MG63 (cell line): ENCODE data around the gene FNDC10. TPM values are rescaled to one million over a fixed set of nuclear protein-coding genes. Genes with fewer than 3 reads are reported as not detected.

Source experiments
- DNase-seq: peaks from one replicate; pipeline ENCODE4 v3.0.0-alpha.2; 2020
- H3K27me3 ChIP-seq: fragments of 250-450 bp; sonication (Bioruptor Pico); 2 replicates; pipeline ENCODE4 v1.5.1; 2020; ENCODE audit warnings: mild to moderate bottlenecking, moderate library complexity
- H3K36me3 ChIP-seq: fragments of 250-450 bp; sonication (Bioruptor Pico); 2 replicates; pipeline ENCODE4 v1.5.1; 2020; ENCODE audit warnings: mild to moderate bottlenecking, moderate library complexity
- H3K4me3 ChIP-seq: fragments of 250-450 bp; sonication (Bioruptor Pico); 2 replicates; pipeline ENCODE4 v1.5.1; 2020; ENCODE audit warnings: mild to moderate bottlenecking, moderate library complexity
- H3K9me3 ChIP-seq: fragments of 250-450 bp; sonication (Bioruptor Pico); 2 replicates; pipeline ENCODE4 v1.5.1; 2020; ENCODE audit warnings: mild to moderate bottlenecking, moderate library complexity
- total RNA-seq: library from RNA; depleted of rRNA; stranded (reverse); fragments of >200 nt; shearing (Covaris generic); gene quantifications from 2 replicates; pipeline ENCODE4 v1.2.3, GENCODE V29; 2014; ENCODE audit warnings: low replicate concordance

Gene FNDC10
- total RNA-seq, 1 experiment from 2014 or later = 8.7 TPM

DNA sequence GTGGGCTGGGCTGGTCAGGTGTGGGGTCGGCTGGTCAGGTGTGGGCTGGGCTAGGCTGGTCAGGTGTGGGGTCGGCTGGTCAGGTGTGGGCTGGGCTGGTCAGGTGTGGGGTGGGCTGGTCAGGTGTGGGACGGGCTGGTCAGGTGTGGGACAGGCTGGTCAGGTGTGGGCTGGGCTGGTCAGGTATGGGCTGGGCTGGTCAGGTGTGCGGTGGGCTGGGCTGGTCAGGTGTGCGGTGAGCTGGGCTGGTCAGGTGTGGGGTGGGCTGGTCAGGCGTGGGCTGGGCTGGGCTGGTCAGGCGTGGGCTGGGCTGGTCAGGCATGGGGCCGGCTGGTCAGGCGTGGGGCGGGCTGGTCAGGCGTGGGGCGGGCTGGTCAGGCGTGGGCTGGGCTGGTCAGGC, 6.3 kb upstream of the FNDC10 start:
- DNase-seq = no peak

DNA sequence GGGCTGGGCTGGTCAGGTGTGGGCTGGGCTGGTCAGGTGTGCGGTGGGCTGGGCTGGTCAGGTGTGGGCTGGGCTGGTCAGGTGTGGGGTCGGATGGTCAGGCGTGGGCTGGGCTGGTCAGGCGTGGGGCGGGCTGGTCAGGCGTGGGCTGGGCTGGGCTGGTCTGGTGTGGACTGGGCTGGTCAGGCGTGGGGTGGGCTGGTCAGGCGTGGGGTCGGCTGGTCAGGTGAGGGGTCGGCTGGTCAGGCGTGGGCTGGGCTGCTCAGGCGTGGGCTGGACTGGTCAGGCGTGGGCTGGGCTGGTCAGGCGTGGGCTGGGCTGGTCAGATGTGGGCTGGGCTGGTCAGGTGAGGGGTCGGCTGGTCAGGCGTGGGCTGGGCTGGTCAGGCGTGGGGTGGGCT, 5.8 kb upstream of the FNDC10 start:
- Histone ChIP-seq H3K36me3 (no peaks in the 10 kb centered on the region), H3K4me3 (no peak overlapping the region), H3K27me3 (no peaks in the 10 kb centered on the region), H3K9me3 (no peaks in the 10 kb centered on the region)
- no peak for DNase-seq

More for the DNA sequence above, 6.3 kb upstream of the FNDC10 start:
- H3K4me3 ChIP-seq = no peak overlapping the region
- H3K27me3 ChIP-seq = no peaks in the 10 kb centered on the region
- H3K9me3 ChIP-seq = no peaks in the 10 kb centered on the region
- H3K36me3 ChIP-seq = no peaks in the 10 kb centered on the region

DNA sequence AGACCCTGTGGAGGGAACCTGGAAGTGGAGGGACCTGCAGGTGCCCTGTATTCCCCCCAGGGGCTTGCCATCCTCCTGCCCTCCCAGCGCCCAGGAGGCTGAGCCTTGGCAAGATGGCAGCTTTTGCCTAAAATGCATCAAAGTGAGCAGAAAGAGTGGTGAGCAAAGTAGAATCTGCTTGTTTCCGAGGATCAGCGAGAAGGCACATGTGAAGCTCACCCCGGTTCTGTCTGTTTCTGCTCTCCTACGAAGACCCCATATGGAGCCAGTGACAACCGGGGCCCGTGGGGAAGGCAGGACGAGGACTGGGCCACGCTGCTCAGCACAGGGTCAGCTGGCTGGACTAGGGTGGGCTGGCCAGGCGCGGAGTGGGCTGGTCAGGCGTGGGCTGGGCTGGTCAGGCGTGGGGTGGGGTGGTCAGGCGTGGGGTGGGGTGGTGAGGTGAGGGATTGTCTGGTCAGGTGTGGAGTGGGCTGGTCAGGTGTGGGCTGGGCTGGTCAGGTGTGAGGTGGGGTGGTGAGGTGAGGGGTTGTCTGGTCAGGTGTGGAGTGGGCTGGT, 5.2 kb upstream of the FNDC10 start:
- no peak for DNase-seq
- Histone ChIP-seq H3K27me3 (no peaks in the 10 kb centered on the region), H3K4me3 (no peak overlapping the region), H3K9me3 (no peaks in the 10 kb centered on the region), H3K36me3 (no peaks in the 10 kb centered on the region)

DNA sequence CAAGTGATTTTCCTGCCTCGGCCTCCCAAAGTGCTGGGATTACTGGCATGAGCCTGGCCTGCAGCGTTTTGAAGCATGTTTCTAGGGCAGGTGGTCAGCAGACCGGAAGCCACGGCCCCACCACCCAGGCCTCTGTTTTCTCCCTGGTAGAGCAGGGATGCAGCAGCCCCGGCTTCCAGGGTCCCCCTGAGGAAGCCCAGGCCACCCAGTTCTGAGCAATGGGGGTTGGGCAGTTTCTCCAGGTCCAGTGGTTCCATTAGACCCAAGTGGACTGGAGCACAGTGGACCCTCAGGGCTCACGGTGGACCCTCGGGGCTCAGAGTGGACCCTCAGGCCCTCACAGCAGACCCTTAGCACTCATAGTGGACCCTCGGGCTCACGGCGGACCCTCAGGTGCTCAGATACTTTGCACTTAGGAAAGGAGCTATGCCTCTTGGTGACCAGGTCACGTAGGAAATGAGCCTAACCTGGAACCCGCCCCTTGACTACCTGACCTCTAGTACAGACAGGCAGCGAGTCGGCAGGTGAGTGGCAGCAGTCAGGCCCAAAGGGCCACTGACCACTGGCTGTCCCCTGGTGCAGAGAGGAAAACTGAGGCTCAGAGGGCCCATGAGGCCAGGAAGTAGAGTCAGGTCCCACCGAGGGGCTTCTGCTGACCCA, 4.6 kb upstream of the FNDC10 start:
- Histone ChIP-seq H3K27me3 (no peaks in the 10 kb centered on the region), H3K9me3 (no peaks in the 10 kb centered on the region), H3K4me3 (no peak overlapping the region), H3K36me3 (no peaks in the 10 kb centered on the region)
- DNase-seq = no peak

DNA sequence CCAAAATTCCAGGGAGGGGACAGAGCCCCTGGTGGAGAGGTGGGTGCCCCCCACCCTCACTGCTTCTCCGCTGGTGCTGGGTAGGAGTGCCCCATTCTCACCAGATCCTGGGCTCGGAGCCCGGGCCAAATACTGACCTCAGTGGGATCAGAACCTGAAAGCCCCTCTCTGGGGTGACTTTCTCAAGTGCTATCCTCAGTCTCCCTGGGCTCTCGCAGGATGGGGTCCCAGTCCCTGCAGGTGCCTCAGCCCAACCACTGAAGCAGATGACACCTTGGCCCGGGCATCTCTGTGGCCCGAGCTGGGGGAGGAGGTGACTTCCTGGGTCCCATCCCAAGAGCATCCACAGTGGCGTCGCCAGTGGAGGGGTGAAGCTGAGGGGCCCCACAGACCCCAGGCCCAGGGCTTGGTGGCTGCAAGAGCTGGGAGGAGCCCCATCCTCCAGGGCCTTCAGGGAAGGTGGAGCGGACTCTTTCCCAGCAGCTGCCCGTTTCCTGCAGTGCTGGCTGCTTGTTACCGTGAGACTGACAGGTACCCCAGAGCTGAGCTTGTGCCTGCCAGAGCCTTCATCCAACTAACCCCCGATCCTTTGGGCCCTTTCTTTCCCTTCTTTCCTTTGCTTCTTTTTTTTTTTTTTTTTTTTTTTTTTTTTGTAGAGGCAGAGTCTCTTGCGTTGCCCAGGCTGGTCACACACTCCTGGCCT, 3.9 kb upstream of the FNDC10 start:
- no peak overlapping the region for H3K4me3 ChIP-seq
- no peaks in the 10 kb centered on the region for H3K9me3 ChIP-seq
- no peaks in the 10 kb centered on the region for H3K36me3 ChIP-seq
- no peak for DNase-seq
- H3K27me3 ChIP-seq = no peaks in the 10 kb centered on the region

DNA sequence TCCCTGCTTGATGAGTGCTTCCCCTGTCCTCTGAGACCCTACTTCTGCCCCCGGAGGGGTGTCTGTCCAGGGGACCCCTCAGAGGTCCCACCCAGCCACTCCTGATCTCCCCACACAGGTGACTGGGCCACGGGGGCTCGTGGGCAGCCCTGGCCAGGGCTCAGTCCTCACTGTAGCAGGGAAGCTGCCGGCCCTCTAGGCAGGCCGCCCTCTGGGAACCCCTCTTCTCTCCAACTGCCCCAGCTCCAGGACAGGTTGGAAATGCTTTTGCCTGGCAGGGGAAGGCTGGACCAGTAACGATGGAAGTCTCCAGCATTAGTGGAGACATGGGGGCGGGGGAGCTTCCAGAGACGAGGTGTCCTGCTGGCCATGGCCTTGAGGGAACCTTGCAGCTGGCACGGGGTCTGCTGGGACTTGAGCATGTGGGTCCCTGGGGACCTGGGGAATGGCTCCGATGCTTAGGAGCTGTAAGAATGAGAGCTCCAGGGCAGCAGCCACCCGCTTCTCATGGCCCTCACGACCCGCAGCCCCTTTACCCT, 3.1 kb upstream of the FNDC10 start:
- Histone ChIP-seq H3K36me3 (no peaks in the 10 kb centered on the region), H3K9me3 (no peaks in the 10 kb centered on the region), H3K4me3 (no peak overlapping the region), H3K27me3 (no peaks in the 10 kb centered on the region)
- DNase-seq = no peak

DNA sequence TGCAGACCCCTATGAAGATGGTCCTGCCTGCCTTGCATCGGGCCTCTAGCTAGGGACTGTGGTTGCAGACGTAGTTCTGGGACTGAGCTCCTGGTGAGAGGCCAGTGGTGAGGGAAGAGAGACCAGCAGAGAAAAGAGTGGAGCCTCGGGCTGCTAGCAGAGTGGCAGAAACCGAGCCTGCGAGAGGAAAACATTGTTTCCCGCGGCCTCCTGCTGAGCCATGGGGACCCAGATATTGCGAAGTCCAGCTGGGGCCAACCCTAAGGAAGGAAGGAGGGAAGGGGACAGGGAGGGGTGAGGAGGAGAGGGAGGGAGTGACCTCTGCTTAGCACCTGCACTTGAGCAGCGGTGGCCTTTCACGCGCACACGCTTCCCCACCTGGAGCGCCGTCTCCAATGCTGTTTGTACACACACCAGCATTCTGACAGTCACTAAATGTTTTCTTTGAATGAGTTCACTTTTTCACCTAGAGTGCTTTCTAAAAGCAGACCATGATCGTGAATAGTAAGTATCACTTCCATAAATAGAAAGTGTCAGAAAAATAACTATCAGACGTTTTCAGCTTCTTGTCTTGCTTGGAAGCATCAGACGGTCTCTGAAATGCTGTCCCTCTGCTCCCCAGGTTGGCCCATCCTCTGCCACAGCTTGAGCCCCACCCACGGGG, 2.5 kb upstream of the FNDC10 start:
- no peaks in the 10 kb centered on the region for H3K27me3 ChIP-seq
- no peaks in the 10 kb centered on the region for H3K36me3 ChIP-seq
- no peaks in the 10 kb centered on the region for H3K9me3 ChIP-seq
- H3K4me3 ChIP-seq = no peak overlapping the region
- no peak for DNase-seq

DNA sequence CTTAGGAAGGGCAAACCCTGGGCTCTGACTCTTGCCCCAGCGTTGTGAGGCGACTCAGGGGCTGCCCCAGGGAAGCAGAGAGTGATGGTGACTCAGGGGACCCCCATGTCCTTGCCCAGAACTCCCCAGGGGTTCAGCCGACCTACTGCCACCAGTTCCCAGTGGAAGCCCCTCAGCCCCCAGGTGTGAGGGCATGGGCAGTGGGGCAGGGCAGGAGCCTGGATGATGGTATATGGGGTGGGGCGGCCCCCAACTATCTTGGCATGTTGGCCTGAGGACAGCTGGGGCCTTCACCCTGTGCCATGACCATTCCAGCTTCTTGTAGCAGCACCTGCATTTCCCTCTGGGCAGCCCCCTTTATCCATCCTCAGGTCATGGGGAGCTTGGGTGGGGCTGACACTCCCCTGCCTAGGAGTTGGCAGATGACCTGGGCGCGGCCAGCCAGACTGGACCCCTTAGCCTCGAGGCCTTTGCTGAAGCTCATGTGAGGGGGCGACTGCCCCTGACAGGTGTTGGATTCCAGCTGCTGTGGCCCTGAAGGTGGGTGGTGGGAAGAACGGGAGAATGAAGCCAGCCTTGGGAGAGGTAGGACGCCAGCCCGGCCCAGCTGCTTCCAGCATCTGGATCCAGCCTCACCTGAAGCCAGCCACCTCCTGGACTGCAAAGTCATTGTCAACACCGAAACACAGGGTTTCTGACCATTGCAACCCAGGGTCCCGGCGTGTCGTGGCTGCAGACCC, 1.8 kb upstream of the FNDC10 start:
- Histone ChIP-seq H3K9me3 (no peaks in the 10 kb centered on the region), H3K4me3 (no peak overlapping the region), H3K36me3 (no peaks in the 10 kb centered on the region), H3K27me3 (no peaks in the 10 kb centered on the region)
- no peak for DNase-seq

DNA sequence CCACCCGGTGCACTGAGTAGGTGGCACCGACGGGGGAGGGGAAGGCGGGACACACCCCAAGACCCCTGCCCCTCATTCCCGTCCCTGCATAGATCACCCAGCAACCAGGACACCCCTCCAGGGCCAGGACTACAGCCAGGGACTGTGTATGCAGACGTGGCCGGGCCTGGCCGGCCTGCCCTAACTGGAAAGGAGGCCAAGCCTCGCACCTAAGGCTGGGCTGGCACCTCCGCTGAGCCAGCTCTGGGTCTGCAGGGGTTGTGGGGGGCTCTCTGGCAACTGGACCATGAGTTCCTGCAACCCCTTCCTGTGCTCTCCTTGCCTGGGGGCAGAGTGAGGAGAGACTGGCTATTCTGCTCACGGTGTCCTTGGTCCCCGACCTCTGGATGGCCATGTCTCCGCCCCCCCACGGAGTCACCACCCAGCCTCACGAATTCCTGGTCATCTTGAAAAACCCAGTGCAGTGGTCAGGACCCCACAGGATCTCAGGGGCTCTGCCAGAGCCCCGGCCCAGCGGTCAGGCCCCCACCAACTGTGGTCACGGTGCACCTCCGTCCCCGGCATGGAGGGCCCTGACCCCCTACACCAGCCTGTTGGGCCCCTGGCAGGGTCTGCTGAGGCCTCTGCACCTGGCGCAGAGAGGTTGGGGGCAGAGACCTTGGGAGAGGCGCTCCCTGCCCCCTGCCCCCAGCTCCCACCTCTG, 1.1 kb upstream of the FNDC10 start:
- Histone ChIP-seq H3K4me3 (no peak overlapping the region), H3K27me3 (no peaks in the 10 kb centered on the region), H3K9me3 (no peaks in the 10 kb centered on the region)

DNA sequence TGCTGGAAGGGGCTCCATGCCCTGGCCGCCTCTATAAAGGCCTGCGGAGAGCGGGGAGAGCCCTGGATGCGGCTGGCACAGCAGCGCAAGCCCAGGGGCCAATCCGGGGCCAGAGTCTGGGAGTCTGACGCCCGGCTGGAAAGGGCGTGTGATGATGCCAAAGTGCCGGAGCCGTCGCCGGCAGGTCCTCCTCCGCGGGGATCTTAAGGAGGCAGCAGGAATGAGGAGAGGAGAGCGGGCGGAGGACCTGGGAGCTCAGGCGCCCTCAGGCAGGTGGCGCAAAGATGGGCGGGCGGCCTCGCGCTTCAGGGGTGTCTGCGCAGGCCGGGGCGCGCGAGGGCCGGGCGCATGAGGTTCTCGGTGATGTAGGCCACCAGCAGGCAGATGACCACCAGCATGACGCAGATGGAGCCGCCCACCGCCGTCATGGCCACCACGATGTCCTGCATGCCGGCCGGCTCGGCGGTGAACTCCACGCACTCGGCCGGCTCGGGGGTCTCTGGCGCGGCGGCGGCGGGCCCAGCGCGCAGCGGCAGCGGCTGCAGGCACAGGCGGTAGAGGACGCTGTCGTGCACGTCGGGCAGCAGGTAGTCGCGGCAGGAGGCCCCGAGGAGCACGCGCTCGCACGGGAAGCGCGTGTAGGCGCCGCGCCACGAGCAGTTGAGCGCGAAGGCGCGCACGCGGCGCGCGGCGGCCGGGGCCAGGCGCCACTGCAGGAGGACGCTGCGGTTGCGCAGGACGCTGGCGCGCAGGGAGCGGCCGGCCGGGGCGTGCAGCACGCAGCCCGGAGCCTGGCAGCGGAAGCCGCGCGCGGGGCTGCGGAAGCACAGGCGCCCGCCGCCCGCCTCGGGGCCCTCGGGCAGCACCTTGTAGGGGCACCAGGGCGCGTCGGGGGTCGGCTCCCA, 653 bp downstream of the FNDC10 start:
- peak; percentile 53 for DNase-seq
- H3K27me3 ChIP-seq = no peaks in the 10 kb centered on the region

More for the DNA sequence above, 1.1 kb upstream of the FNDC10 start:
- H3K36me3 ChIP-seq = no peaks in the 10 kb centered on the region
- DNase-seq = no peak

DNA sequence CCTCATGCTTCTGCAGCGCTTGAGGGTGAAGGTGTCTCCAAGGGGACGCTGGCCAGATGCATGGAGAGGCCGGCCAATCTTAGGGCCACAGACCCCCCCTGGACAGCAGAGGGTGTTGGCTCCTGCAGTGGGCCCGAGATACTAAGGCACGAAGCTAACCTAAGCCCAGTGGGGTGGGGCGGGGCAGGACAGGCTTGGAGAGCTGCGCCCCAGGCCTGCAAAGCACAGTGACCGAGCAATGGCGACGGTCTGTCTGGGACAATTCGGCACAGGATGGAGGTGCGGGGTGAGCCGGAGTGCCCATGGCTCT, 1.3 kb downstream of the FNDC10 start:
- H3K36me3 ChIP-seq = no peaks in the 10 kb centered on the region
- no peak for DNase-seq

More for the DNA sequence above, 653 bp downstream of the FNDC10 start:
- no peaks in the 10 kb centered on the region for H3K9me3 ChIP-seq
- H3K36me3 ChIP-seq = no peaks in the 10 kb centered on the region
- H3K4me3 ChIP-seq = no peak overlapping the region

DNA sequence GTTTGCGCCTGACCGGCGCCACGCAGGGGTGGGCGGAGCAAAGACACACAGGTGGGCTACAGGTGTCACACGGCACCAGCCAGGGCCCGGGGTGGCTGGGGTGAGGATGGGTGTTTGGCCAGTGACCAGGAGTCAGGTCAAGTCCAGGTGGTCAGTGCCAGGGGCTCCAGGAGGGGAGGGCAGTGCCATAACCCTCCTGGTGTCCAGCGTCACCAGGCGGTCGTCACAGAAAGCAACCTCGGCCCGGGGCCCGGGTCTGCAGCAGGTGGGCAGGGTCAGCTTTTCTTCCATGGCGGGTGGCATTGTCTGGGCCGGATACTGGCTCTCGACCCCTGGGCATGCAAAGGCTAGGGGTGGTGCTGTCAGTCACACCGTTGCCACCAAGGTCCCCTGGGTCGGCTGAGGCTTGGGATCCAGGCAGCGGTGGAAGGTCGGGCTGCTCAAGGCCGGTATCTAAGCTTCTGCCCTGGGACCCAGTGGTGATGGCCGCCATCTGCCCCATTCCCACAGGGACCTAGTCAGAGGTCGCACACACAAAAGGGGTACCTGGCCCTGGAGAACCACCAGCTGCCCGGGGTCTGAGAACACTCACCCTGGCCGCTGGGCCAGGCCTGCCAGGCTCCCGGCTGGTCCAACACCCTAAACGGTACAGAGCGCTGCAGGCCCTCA, 1.8 kb downstream of the FNDC10 start:
- Histone ChIP-seq H3K4me3 (no peak overlapping the region), H3K36me3 (no peaks in the 10 kb centered on the region), H3K9me3 (no peaks in the 10 kb centered on the region), H3K27me3 (no peaks in the 10 kb centered on the region)
- DNase-seq = no peak

More for the DNA sequence above, 1.3 kb downstream of the FNDC10 start:
- no peak overlapping the region for H3K4me3 ChIP-seq
- no peaks in the 10 kb centered on the region for H3K27me3 ChIP-seq
- no peaks in the 10 kb centered on the region for H3K9me3 ChIP-seq

DNA sequence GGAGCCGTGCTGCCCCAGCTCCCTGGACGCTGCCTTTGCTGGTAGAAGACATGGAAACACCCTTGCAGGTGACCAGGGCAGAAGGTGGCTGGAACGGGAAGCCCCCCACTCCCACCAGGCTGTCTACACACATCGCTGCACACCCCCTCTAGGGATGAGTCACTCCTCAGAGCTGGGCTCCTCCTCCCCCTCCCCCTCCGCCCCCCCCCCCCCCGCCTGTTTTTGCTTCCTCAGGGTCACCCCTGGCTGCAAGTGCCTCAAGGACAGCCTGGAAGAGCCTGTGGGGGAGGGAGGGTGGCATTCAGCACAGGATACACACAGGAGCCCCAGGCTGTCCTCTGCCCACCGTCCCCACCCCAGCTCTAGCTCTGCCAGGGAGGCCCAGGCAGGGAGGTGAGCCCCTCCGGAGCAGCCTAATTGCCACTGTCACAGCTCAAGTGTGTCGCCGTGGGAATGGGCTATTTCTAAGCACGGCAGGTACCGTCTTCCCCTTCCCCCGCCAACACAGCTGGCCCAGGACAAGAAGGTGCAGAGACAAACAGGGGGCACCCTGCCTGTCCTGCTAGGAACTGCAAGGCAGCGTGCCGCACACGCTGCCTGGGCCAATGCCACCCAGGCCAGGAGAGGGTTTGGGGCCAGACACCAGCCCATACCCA, 2.5 kb downstream of the FNDC10 start:
- Histone ChIP-seq H3K9me3 (no peaks in the 10 kb centered on the region), H3K27me3 (no peaks in the 10 kb centered on the region), H3K36me3 (no peaks in the 10 kb centered on the region), H3K4me3 (no peak overlapping the region)
- DNase-seq = no peak

DNA sequence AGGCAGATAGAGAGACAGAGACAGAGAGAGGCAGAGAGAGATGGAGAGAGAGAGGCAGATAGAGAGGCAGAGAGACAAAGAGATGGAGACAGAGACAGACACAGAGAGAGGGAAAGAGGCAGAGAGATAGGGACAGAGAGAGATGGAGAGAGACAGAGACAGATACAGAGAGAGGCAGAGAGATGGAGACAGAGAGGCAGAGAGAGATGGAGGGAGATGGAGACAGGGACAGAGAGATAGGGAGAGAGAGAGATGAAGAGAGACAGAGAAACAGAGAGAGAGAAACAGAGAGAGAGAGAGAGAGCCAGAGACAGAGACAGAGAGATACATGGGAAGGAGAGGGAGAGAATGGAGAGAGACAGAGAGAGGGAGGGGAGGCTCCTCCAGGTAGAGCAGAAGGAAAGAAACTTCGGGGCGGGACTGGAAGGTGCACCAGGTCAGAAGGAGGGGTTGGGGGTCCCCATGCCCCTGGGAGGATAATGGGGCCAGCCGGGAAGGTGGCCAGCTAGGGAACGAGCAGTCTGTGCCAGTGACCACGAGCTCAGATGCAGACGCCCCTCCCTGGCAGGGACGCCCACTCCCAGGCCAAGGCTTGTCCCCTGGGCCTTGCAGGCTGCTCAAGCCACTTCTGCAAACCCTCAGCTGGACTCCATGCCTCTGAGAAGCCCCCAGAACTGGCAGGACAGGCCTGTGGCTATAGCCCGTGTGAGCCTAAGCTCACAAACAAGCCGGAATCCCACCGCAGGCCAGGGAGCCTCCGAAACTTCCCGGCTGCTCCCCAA, 3.3 kb downstream of the FNDC10 start:
- DNase-seq = no peak
- Histone ChIP-seq H3K27me3 (no peaks in the 10 kb centered on the region), H3K4me3 (no peak overlapping the region), H3K9me3 (no peaks in the 10 kb centered on the region), H3K36me3 (no peaks in the 10 kb centered on the region)
